GM18526 (cell line): ENCODE data around the gene ST3GAL4.

Experiments used
- POLR2A ChIP-seq: IDR thresholded peaks from 3 replicates; pipeline ENCODE4 v1.6.1; 2011; ENCODE audit not compliant: insufficient read length; ENCODE audit errors: extremely low read depth

Gene ST3GAL4

GRCh38 chr11:126423154-126423553, 67.7 kb downstream of the ST3GAL4 start:
- no peak for TF ChIP-seq POLR2A

GRCh38 chr11:126423743-126424142, 68.3 kb downstream of the ST3GAL4 start:
- no peak for TF ChIP-seq POLR2A

- no peak for TF ChIP-seq POLR2A
Observed at GRCh38 chr11:126424471-126425039, 69.1 kb downstream of the ST3GAL4 start.

GRCh38 chr11:126426106-126426505, 70.6 kb downstream of the ST3GAL4 start:
- no peak for TF ChIP-seq POLR2A

GRCh38 chr11:126426820-126427749, 71.6 kb downstream of the ST3GAL4 start:
- no peak for TF ChIP-seq POLR2A

GRCh38 chr11:126430581-126431335, 75.3 kb downstream of the ST3GAL4 start:
- TF ChIP-seq POLR2A = no peak

GRCh38 chr11:126431401-126432064, 76.0 kb downstream of the ST3GAL4 start:
- TF ChIP-seq POLR2A = no peak

GRCh38 chr11:126432065-126432461, 76.6 kb downstream of the ST3GAL4 start:
- TF ChIP-seq POLR2A = no peak

- TF ChIP-seq POLR2A = no peak
Observed at GRCh38 chr11:126432525-126432924, 77.0 kb downstream of the ST3GAL4 start.

GRCh38 chr11:126433244-126433846, 77.9 kb downstream of the ST3GAL4 start:
- TF ChIP-seq POLR2A = no peak

- TF ChIP-seq POLR2A = no peak
Observed at GRCh38 chr11:126433989-126434949, 78.8 kb downstream of the ST3GAL4 start.

GRCh38 chr11:126434950-126435335, 79.5 kb downstream of the ST3GAL4 start:
- no peak for TF ChIP-seq POLR2A

GRCh38 chr11:126436209-126436755, 80.8 kb downstream of the ST3GAL4 start:
- no peak for TF ChIP-seq POLR2A

GRCh38 chr11:126437731-126438130, 82.2 kb downstream of the ST3GAL4 start:
- no peak for TF ChIP-seq POLR2A

GRCh38 chr11:126438272-126438671, 82.8 kb downstream of the ST3GAL4 start:
- no peak for TF ChIP-seq POLR2A
